ENCODE measurements around the gene RTEL1.

The RTEL1 gene

DNA sequence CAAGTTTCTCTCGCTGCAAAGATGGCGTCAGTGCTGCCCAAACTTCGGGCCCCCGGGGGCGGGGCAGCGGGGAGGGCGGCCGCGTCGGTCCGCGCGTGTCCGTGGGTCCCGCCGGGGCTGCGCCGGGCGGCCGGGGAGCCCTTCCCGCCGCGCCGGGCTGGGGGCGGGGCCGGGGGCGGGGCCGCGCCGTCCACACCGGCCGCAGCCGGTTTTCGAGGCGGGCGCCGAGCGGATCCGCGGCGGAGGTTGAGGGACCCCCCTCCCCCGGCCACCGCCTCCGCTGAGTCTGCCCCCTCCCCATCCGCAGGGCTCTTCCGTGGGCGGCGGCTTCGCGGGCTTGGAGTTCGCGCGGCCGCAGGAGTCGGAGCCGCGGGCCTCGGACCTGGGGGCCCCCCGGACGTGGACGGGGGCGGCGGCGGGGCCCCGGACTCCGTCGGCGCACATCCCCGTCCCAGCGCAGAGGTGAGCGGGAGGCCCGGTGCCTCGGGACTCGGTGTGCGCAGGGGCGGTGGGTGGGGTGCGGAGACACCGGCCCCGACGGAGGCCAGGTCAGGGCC, 82.0 kb downstream of the RTEL1 start:
- peaks cover 30% of the 10 kb centered on the region for H3K36me3 ChIP-seq (ENCODE audit: control insufficient read depth, insufficient read depth, low read length)

DNA sequence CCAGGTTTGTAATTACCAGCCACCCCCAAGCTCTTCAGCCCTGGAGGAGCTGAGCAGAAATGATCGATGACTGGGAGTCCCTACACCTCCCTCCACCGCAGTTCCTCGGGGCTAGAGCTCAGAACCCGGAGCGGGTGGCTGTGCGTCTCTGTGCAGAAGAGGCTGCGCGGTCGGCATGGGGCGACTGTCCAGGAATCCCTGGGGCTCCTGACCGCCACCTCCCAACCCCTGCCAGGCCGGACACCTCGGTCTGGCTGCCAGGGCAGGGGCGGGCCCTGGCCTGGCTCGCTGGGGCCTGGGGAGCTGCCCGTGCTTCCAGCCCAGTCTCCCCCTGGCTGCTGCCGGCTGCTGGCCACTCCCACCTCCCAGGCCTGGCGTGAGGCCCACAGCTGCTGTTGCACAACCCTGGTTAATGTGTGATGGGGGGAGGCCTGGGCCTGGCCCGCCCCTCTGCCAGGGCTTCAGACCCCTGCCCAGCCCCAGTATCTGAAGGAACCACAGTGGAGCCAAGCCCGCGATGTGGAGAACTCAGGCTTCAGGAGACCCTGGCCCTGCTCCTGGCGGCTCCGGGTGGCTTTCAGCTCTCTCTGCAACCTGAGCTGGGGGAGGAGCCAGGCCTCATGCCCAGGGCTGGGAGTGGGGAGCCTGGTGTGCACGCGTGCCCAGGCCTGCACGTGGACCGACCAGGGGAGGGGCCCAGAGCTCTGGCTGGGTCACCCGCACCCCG, 82.7 kb downstream of the RTEL1 start:
- Histone ChIP-seq H3K27me3 (ENCODE audit: control insufficient read depth, insufficient read depth, low read length) (no peaks in the 10 kb centered on the region), H3K36me3 (ENCODE audit: control insufficient read depth, insufficient read depth, low read length) (peaks cover 25% of the 10 kb centered on the region), H3K9me3 (ENCODE audit: control insufficient read depth, insufficient read depth, low read length) (no peaks in the 10 kb centered on the region), H3K4me1 (ENCODE audit: control insufficient read depth, insufficient read depth, low read length) (no peaks in the 10 kb centered on the region), H3K9ac (ENCODE audit: low read depth, low read length) (peak overlapping the region; percentile 73), H3K4me3 (ENCODE audit: low read depth, low read length) (peak overlapping the region; percentile 70)

More for the DNA sequence above, 82.0 kb downstream of the RTEL1 start:
- Histone ChIP-seq H3K9me3 (ENCODE audit: control insufficient read depth, insufficient read depth, low read length) (no peaks in the 10 kb centered on the region), H3K27me3 (ENCODE audit: control insufficient read depth, insufficient read depth, low read length) (no peaks in the 10 kb centered on the region), H3K4me3 (ENCODE audit: low read depth, low read length) (peak overlapping the region; percentile 70), H3K9ac (ENCODE audit: low read depth, low read length) (peak overlapping the region; percentile 73), H3K4me1 (ENCODE audit: control insufficient read depth, insufficient read depth, low read length) (no peaks in the 10 kb centered on the region)

DNA sequence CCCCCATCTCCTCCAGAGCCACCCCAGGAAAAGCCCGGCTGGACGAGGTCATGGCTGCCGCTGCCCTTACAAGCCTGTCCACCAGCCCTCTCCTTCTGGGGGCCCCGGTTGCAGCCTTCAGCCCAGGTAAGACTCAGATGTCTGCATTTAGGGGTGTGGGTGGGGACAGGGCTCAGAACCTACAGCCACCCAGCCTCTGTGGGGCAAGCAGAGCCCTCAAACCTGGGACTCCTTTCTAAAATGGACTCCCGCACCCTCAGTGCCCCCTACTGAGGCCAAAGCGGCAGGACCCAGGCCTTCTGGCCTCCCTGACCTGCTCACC, 83.2 kb downstream of the RTEL1 start:
- H3K4me1 ChIP-seq (ENCODE audit: control insufficient read depth, insufficient read depth, low read length) = no peaks in the 10 kb centered on the region
- no peaks in the 10 kb centered on the region for H3K9me3 ChIP-seq (ENCODE audit: control insufficient read depth, insufficient read depth, low read length)
- H3K27me3 ChIP-seq (ENCODE audit: control insufficient read depth, insufficient read depth, low read length) = no peaks in the 10 kb centered on the region
- H3K4me3 ChIP-seq (ENCODE audit: low read depth, low read length) = peak overlapping the region; percentile 70
- H3K36me3 ChIP-seq (ENCODE audit: control insufficient read depth, insufficient read depth, low read length) = peaks cover 22% of the 10 kb centered on the region
- H3K9ac ChIP-seq (ENCODE audit: low read depth, low read length) = no peak overlapping the region

- no peak overlapping the region for H3K9ac ChIP-seq (ENCODE audit: low read depth, low read length)
- H3K9me3 ChIP-seq (ENCODE audit: control insufficient read depth, insufficient read depth, low read length) = no peaks in the 10 kb centered on the region
- H3K36me3 ChIP-seq (ENCODE audit: control insufficient read depth, insufficient read depth, low read length) = peaks cover 26% of the 10 kb centered on the region
- H3K4me1 ChIP-seq (ENCODE audit: control insufficient read depth, insufficient read depth, low read length) = no peaks in the 10 kb centered on the region
- H3K27me3 ChIP-seq (ENCODE audit: control insufficient read depth, insufficient read depth, low read length) = no peaks in the 10 kb centered on the region
- peak overlapping the region; percentile 70 for H3K4me3 ChIP-seq (ENCODE audit: low read depth, low read length)
These were observed 83.7 kb downstream of the RTEL1 start for GRCh38 chr20:63741676-63742380.

- Histone ChIP-seq H3K36me3 (ENCODE audit: control insufficient read depth, insufficient read depth, low read length) (peaks cover 27% of the 10 kb centered on the region), H3K9me3 (ENCODE audit: control insufficient read depth, insufficient read depth, low read length) (no peaks in the 10 kb centered on the region), H3K9ac (ENCODE audit: low read depth, low read length) (no peak overlapping the region), H3K27me3 (ENCODE audit: control insufficient read depth, insufficient read depth, low read length) (no peaks in the 10 kb centered on the region), H3K4me1 (ENCODE audit: control insufficient read depth, insufficient read depth, low read length) (no peaks in the 10 kb centered on the region), H3K4me3 (ENCODE audit: low read depth, low read length) (no peak overlapping the region)
These were observed 84.4 kb downstream of the RTEL1 start for GRCh38 chr20:63742381-63743024.

- H3K4me3 ChIP-seq (ENCODE audit: low read depth, low read length) = no peak overlapping the region
- no peaks in the 10 kb centered on the region for H3K27me3 ChIP-seq (ENCODE audit: control insufficient read depth, insufficient read depth, low read length)
- no peak overlapping the region for H3K9ac ChIP-seq (ENCODE audit: low read depth, low read length)
- H3K9me3 ChIP-seq (ENCODE audit: control insufficient read depth, insufficient read depth, low read length) = no peaks in the 10 kb centered on the region
- peaks cover 27% of the 10 kb centered on the region for H3K36me3 ChIP-seq (ENCODE audit: control insufficient read depth, insufficient read depth, low read length)
- no peaks in the 10 kb centered on the region for H3K4me1 ChIP-seq (ENCODE audit: control insufficient read depth, insufficient read depth, low read length)
These were observed 85.3 kb downstream of the RTEL1 start for GRCh38 chr20:63743210-63743970.

DNA sequence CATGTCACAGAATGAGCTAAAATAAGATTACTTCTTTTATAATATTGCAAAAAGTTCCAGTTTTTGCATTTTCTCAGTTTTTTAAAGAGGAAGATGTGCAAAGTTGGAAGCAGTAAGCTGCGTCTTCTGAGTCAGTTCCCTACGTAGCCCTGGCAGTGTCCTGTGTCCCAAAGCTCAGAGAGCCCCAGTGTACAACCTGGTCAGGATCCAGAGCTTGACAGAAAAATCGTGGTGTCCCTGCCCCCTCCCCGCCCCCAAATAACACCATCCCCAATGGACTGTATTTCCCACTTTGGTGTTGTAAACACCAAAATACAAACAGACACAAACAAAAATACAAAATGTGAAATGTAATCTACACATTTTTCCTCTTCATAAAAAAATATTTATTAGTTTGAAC, 86.0 kb downstream of the RTEL1 start:
- peaks cover 27% of the 10 kb centered on the region for H3K36me3 ChIP-seq (ENCODE audit: control insufficient read depth, insufficient read depth, low read length)
- H3K9me3 ChIP-seq (ENCODE audit: control insufficient read depth, insufficient read depth, low read length) = no peaks in the 10 kb centered on the region
- no peak overlapping the region for H3K4me3 ChIP-seq (ENCODE audit: low read depth, low read length)
- H3K4me1 ChIP-seq (ENCODE audit: control insufficient read depth, insufficient read depth, low read length) = no peaks in the 10 kb centered on the region
- H3K9ac ChIP-seq (ENCODE audit: low read depth, low read length) = no peak overlapping the region
- no peaks in the 10 kb centered on the region for H3K27me3 ChIP-seq (ENCODE audit: control insufficient read depth, insufficient read depth, low read length)

GRCh38 chr20:63744574-63745423, 86.7 kb downstream of the RTEL1 start:
- Histone ChIP-seq H3K4me1 (ENCODE audit: control insufficient read depth, insufficient read depth, low read length) (no peaks in the 10 kb centered on the region), H3K9me3 (ENCODE audit: control insufficient read depth, insufficient read depth, low read length) (no peaks in the 10 kb centered on the region), H3K36me3 (ENCODE audit: control insufficient read depth, insufficient read depth, low read length) (peaks cover 29% of the 10 kb centered on the region), H3K27me3 (ENCODE audit: control insufficient read depth, insufficient read depth, low read length) (no peaks in the 10 kb centered on the region), H3K4me3 (ENCODE audit: low read depth, low read length) (no peak overlapping the region), H3K9ac (ENCODE audit: low read depth, low read length) (no peak overlapping the region)

DNA sequence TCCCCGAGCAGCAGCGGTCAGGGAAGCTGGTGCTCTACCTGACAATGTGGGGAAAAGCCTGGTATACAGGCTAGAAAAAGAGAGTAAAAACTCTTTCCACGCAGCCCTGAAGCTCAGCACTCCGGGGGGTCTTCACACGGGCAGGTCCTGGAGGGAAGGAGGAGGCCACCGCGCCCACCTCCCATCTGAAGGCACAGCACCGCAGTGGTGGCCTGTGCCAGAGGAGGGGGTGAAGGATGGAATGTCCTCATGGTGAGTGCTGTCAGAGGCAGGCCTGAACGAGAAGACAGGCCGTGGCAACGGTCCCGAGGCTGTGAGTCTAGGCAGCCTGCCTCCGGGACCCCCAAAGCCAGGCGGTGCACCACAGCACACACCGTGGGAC, 87.3 kb downstream of the RTEL1 start:
- H3K9me3 ChIP-seq (ENCODE audit: control insufficient read depth, insufficient read depth, low read length) = no peaks in the 10 kb centered on the region
- H3K27me3 ChIP-seq (ENCODE audit: control insufficient read depth, insufficient read depth, low read length) = no peaks in the 10 kb centered on the region
- H3K9ac ChIP-seq (ENCODE audit: low read depth, low read length) = no peak overlapping the region
- peaks cover 30% of the 10 kb centered on the region for H3K36me3 ChIP-seq (ENCODE audit: control insufficient read depth, insufficient read depth, low read length)
- H3K4me1 ChIP-seq (ENCODE audit: control insufficient read depth, insufficient read depth, low read length) = no peaks in the 10 kb centered on the region
- no peak overlapping the region for H3K4me3 ChIP-seq (ENCODE audit: low read depth, low read length)

Measured in iPS-15b (cell line).